Activated T-cell treated with anti-CD3 and anti-CD28 coated beads, Interleukin-2, amount 50 U/mL, for 24 hours (primary cell): Measurements from ENCODE around the gene UBR1.

Experiments
- DNase-seq: peaks from one replicate; pipeline ENCODE4 v3.0.0-alpha.2; 2020
- H3K27ac Mint-ChIP-seq: 2 replicates; pipeline ENCODE4 v1.8.0; 2020; ENCODE audit warnings: mild to moderate bottlenecking, mixed read lengths
- H3K27me3 Mint-ChIP-seq: 2 replicates; pipeline ENCODE4 v1.8.0; 2020; ENCODE audit warnings: mixed read lengths
- H3K36me3 Mint-ChIP-seq: 2 replicates; pipeline ENCODE4 v1.8.0; 2020; ENCODE audit warnings: low read depth, mixed read lengths
- H3K4me1 Mint-ChIP-seq: 2 replicates; pipeline ENCODE4 v1.8.0; 2020; ENCODE audit warnings: low read depth, mixed read lengths
- H3K4me3 Mint-ChIP-seq: 2 replicates; pipeline ENCODE4 v1.8.0; 2020; ENCODE audit warnings: mild to moderate bottlenecking, moderate library complexity, mixed read lengths
- H3K9me3 Mint-ChIP-seq: 2 replicates; pipeline ENCODE4 v1.8.0; 2020; ENCODE audit warnings: mixed read lengths

UBR1 gene

GRCh38 chr15:42933886-42934667, 171.8 kb downstream of the UBR1 start:
- no peak for DNase-seq
- no peak overlapping the region for H3K27ac Mint-ChIP-seq
- no peaks in the 10 kb centered on the region for H3K9me3 Mint-ChIP-seq
- no peaks in the 10 kb centered on the region for H3K27me3 Mint-ChIP-seq
- no peak overlapping the region for H3K4me3 Mint-ChIP-seq
- no peaks in the 10 kb centered on the region for H3K4me1 Mint-ChIP-seq
- no peaks in the 10 kb centered on the region for H3K36me3 Mint-ChIP-seq

GRCh38 chr15:42932833-42933515, 172.9 kb downstream of the UBR1 start:
- Mint-ChIP-seq H3K4me3 (no peak overlapping the region), H3K36me3 (no peaks in the 10 kb centered on the region), H3K4me1 (no peaks in the 10 kb centered on the region), H3K27ac (no peak overlapping the region), H3K27me3 (no peaks in the 10 kb centered on the region), H3K9me3 (no peaks in the 10 kb centered on the region)
- DNase-seq: no peak

- H3K4me1 Mint-ChIP-seq: no peaks in the 10 kb centered on the region
- no peaks in the 10 kb centered on the region for H3K36me3 Mint-ChIP-seq
- no peaks in the 10 kb centered on the region for H3K9me3 Mint-ChIP-seq
- H3K27me3 Mint-ChIP-seq: no peaks in the 10 kb centered on the region
- no peak for DNase-seq
- H3K27ac Mint-ChIP-seq: no peak overlapping the region
- no peak overlapping the region for H3K4me3 Mint-ChIP-seq
Observed at GRCh38 chr15:42931702-42932486, 173.9 kb downstream of the UBR1 start.

- no peak for DNase-seq
- no peak overlapping the region for H3K4me3 Mint-ChIP-seq
Observed at GRCh38 chr15:42929306-42929848, 176.5 kb downstream of the UBR1 start.

GRCh38 chr15:42921342-42921731, 184.5 kb downstream of the UBR1 start:
- Mint-ChIP-seq H3K36me3 (peaks cover 8% of the 10 kb centered on the region), H3K4me3 (peak overlapping the region; percentile 94), H3K27ac (peak overlapping the region; percentile 98), H3K9me3 (no peaks in the 10 kb centered on the region), H3K4me1 (peaks cover 32% of the 10 kb centered on the region), H3K27me3 (no peaks in the 10 kb centered on the region)
- peak; percentile 64 for DNase-seq

More at GRCh38 chr15:42929306-42929848, 176.5 kb downstream of the UBR1 start:
- H3K9me3 Mint-ChIP-seq: no peaks in the 10 kb centered on the region
- no peaks in the 10 kb centered on the region for H3K27me3 Mint-ChIP-seq
- no peaks in the 10 kb centered on the region for H3K36me3 Mint-ChIP-seq
- H3K4me1 Mint-ChIP-seq: no peaks in the 10 kb centered on the region
- H3K27ac Mint-ChIP-seq: no peak overlapping the region

- Mint-ChIP-seq H3K27me3 (no peaks in the 10 kb centered on the region), H3K36me3 (peaks cover 8% of the 10 kb centered on the region), H3K4me3 (peak within 1 kb of the TSS; percentile 94), H3K4me1 (peaks cover 36% of the 10 kb centered on the region), H3K27ac (peak within 1 kb of the TSS; percentile 98), H3K9me3 (no peaks in the 10 kb centered on the region)
- DNase-seq: peak; percentile 97
Observed at GRCh38 chr15:42920519-42921341, 185.1 kb downstream of the UBR1 start, which contains the start of gene TTBK2. TTBK2 (minus strand) TSS chr15:42920778; CDS start chr15:42878617, 42,161 bp downstream.

- Mint-ChIP-seq H3K27me3 (no peaks in the 10 kb centered on the region), H3K27ac (peak overlapping the region; percentile 94), H3K4me3 (peak overlapping the region; percentile 94), H3K36me3 (peaks cover 8% of the 10 kb centered on the region), H3K9me3 (no peaks in the 10 kb centered on the region), H3K4me1 (peaks cover 42% of the 10 kb centered on the region)
- DNase-seq: no peak
Observed at GRCh38 chr15:42919799-42920518, 185.9 kb downstream of the UBR1 start.

- H3K27ac Mint-ChIP-seq: peak overlapping the region; percentile 94
- H3K4me3 Mint-ChIP-seq: peak overlapping the region; percentile 94
- H3K27me3 Mint-ChIP-seq: no peaks in the 10 kb centered on the region
- no peak for DNase-seq
- H3K9me3 Mint-ChIP-seq: no peaks in the 10 kb centered on the region
- peaks cover 8% of the 10 kb centered on the region for H3K36me3 Mint-ChIP-seq
- H3K4me1 Mint-ChIP-seq: peaks cover 46% of the 10 kb centered on the region
Observed at GRCh38 chr15:42919308-42919707, 186.5 kb downstream of the UBR1 start.

GRCh38 chr15:42918047-42918446, 187.8 kb downstream of the UBR1 start:
- no peak for DNase-seq
- Mint-ChIP-seq H3K27me3 (no peaks in the 10 kb centered on the region), H3K27ac (no peak overlapping the region), H3K4me3 (no peak overlapping the region), H3K36me3 (peaks cover 8% of the 10 kb centered on the region), H3K4me1 (peaks cover 47% of the 10 kb centered on the region), H3K9me3 (no peaks in the 10 kb centered on the region)

- peaks cover 44% of the 10 kb centered on the region for H3K4me1 Mint-ChIP-seq
- peaks cover 8% of the 10 kb centered on the region for H3K36me3 Mint-ChIP-seq
- no peak overlapping the region for H3K4me3 Mint-ChIP-seq
- no peak overlapping the region for H3K27ac Mint-ChIP-seq
- no peak for DNase-seq
- H3K27me3 Mint-ChIP-seq: no peaks in the 10 kb centered on the region
- no peaks in the 10 kb centered on the region for H3K9me3 Mint-ChIP-seq
Observed at GRCh38 chr15:42915654-42916315, 190.1 kb downstream of the UBR1 start.

- Mint-ChIP-seq H3K36me3 (peaks cover 3% of the 10 kb centered on the region), H3K27ac (no peak overlapping the region), H3K4me1 (peaks cover 44% of the 10 kb centered on the region), H3K4me3 (no peak overlapping the region), H3K27me3 (no peaks in the 10 kb centered on the region), H3K9me3 (no peaks in the 10 kb centered on the region)
- no peak for DNase-seq
Observed at GRCh38 chr15:42914728-42915497, 190.9 kb downstream of the UBR1 start.

- H3K9me3 Mint-ChIP-seq: no peaks in the 10 kb centered on the region
- peaks cover 27% of the 10 kb centered on the region for H3K4me1 Mint-ChIP-seq
- H3K4me3 Mint-ChIP-seq: no peak overlapping the region
- peaks cover 5% of the 10 kb centered on the region for H3K36me3 Mint-ChIP-seq
- DNase-seq: no peak
- H3K27ac Mint-ChIP-seq: no peak overlapping the region
- H3K27me3 Mint-ChIP-seq: no peaks in the 10 kb centered on the region
Observed at GRCh38 chr15:42911058-42911592, 194.7 kb downstream of the UBR1 start.
